Measurements from ENCODE around the gene FAAP20. TPM values are rescaled to one million over a fixed set of nuclear protein-coding genes. Genes with fewer than 3 reads are reported as not detected.

Gene FAAP20
- total and polyA plus RNA-seq, 4 donors, result 49.0 to 124 (median 60.5) TPM

DNA sequence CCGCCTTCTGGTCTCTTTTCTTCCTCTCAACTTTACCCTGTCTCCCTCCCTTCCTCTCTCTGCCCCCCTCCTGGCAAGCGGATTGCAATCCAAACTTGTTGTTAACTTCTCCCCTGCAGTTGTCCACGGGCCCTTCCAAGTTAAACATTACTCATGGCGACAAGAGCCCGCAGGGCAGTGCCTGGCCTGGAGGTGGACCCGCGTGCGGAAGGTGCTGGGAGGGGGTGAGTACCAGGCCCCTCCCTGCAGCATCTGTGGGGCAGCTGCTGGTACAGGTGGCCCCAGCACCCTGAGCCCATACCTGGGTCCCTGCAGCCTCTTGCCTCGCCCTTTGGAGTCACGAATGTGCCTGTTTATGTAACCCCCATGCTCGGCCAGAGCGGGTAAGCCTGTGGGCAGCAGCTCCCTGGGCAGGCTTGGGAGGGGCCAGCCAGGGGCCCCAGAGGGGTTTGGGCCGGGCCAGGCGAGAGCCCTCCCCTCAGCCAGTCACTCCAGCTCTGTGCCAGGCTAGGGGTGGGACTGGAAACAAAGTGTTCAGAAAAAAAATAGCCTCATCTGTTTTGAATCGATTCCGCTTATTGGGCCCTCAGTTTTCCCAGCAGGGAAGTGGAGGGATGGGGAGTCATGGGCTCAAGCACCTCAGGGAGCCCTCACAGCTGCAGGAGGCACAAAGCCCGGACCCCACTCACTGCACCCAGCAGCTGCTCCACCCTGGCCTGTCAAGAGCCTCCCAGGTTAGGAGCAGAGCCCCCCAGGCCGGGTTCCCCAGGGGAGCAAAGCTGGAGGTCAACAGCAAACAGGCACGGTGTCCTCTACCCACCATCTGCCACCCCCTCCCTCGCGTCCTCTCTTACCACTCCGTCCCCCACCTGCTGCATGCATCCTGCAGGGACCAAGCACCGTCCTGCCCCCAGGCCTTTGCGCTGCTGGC lies 14.0 kb upstream of the FAAP20 start:
- Histone ChIP-seq H3K4me1 (ENCODE audit: control insufficient read depth in 1 of 2, insufficient read depth in 2 of 2, low read length in 2 of 2) (peaks cover 0 to 2% of the 10 kb centered on the region in 2 donors), H3K4me3 (ENCODE audit: low read length in 2 of 2) (no peak overlapping the region), H3K27me3 (ENCODE audit: control insufficient read depth in 1 of 2, insufficient read depth in 2 of 2, low read length in 1 of 2) (no peaks in the 10 kb centered on the region), H3K36me3 (ENCODE audit: control insufficient read depth in 1 of 2, insufficient read depth in 2 of 2, low read length in 1 of 2) (no peaks in the 10 kb centered on the region), H3K27ac (ENCODE audit: low read depth in 1 of 2, low read length in 2 of 2) (peak overlapping the region; percentile 79 to 97), H3K9me3 (ENCODE audit: control insufficient read depth, low read length) (no peaks in the 10 kb centered on the region)
- ATAC-seq (ENCODE audit: low FRiP score) (peak; percentile 57), DNase-seq (peak; percentile 94)
- 6 to 11% methylated on average over 24 of the region's 24 CpGs for WGBS, 2 donors
- intact Hi-C loops (cut with DNase I), result loop anchor here in 1 of 2 donors (5.0 kb wide), 1 partner anchor 34 kb away; no protein-coding TSS in a partner anchor

DNA sequence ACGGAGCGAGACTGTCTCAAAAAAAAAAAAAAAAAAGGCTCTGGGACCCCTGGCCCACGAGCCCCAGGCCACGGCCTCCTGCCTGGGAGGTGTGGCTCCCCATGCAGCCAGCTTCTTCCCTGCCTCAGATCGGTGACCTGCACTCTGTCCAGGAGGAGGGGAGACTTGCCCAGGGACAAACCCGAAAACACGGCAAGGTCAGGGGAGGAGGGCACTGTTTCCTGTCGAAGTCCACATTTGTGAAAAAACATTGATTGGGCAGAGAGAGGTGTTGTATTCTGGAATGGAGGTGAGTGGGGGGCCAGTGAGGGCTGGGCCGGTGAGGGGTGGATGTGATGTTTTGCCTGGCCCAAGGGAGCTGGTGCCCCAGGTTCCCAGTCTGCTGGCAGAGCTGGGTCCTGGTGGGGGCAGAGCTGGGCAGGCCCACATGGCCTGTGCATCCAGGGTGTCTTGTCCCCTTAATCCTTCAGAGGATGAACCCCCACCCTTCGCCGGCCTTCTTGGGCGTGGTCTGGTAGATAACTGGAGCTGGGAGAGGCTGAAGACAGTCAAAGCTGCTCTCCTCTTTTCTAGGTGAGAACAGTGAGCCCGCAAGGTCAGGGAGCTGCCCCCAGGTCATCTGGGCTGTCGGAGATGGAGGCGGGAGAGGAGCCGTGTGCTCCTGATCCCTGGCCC lies 12.4 kb upstream of the FAAP20 start:
- H3K36me3 ChIP-seq (ENCODE audit: control insufficient read depth in 1 of 2, insufficient read depth in 2 of 2, low read length in 1 of 2), result no peaks in the 10 kb centered on the region
- no peaks in the 10 kb centered on the region for H3K4me1 ChIP-seq (ENCODE audit: control insufficient read depth in 1 of 2, insufficient read depth in 2 of 2, low read length in 2 of 2)
- no peak overlapping the region for H3K4me3 ChIP-seq (ENCODE audit: low read length in 2 of 2)
- peak overlapping the region; percentile 47 to 95 for H3K27ac ChIP-seq (ENCODE audit: low read depth in 1 of 2, low read length in 2 of 2)
- H3K9me3 ChIP-seq (ENCODE audit: control insufficient read depth, low read length), result no peaks in the 10 kb centered on the region
- H3K27me3 ChIP-seq (ENCODE audit: control insufficient read depth in 1 of 2, insufficient read depth in 2 of 2, low read length in 1 of 2), result no peaks in the 10 kb centered on the region
- intact Hi-C loops (cut with DNase I), result loop anchor here in 1 of 2 donors (5.0 kb wide), 1 partner anchor 35 kb away; no protein-coding TSS in a partner anchor
- DNase-seq (peak in 1 of 2 donors; percentile 55), ATAC-seq (ENCODE audit: low FRiP score) (no peak)
- WGBS, 2 donors, result 48 to 49% methylated on average over 16 of the region's 16 CpGs

DNA sequence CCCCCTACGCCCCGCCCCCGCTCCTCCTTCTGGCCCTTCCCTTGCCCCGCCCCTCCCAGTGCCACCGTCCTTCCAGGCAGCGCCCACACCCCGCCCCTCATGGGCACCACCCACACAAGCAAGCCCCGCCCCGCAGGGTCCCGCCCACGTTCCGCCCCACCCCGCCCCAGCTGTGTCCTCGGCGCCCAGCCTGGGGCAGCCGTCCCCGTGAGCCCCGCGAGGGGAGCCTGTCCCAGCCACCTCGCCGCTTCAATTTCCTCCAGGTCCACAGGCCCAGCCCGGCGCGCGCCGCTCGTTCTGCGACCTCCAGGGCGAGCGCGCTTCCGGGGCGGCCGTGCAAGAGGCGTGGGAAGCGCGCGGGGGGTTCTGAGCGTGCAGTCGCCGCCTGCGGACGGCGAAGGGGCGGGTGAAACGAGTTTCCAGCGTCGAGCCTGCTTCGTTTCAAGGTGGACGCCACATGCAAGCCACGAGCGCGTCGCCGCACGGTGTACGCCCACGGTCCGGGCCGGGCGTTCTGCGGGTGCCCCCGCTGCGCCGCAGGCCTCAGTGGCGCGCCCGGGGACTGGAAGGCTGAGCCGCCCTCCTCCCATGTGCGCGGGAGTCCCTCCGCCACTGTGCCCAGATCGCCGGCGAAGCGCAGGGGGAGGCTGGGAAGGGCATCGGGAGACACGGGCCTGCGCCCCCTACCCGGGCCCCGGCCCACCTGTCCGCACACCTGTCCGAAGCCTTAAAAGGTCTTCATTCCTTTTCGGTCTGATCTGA lies 10.8 kb upstream of the FAAP20 start:
- H3K4me3 ChIP-seq (ENCODE audit: low read length in 2 of 2), result no peak overlapping the region
- no peaks in the 10 kb centered on the region for H3K4me1 ChIP-seq (ENCODE audit: control insufficient read depth in 1 of 2, insufficient read depth in 2 of 2, low read length in 2 of 2)
- H3K9me3 ChIP-seq (ENCODE audit: control insufficient read depth, low read length), result no peaks in the 10 kb centered on the region
- intact Hi-C loops (cut with DNase I), result loop anchor here (2.0 to 5.0 kb wide), 2 partner anchors 23 to 37 kb away; partner anchors contain the start of gene SKI (in 1 of the 2)
- WGBS, 2 donors, result 22 to 23% methylated on average over 78 to 84 of the region's 84 CpGs
- H3K27me3 ChIP-seq (ENCODE audit: control insufficient read depth in 1 of 2, insufficient read depth in 2 of 2, low read length in 1 of 2), result no peaks in the 10 kb centered on the region
- DNase-seq, result peak; percentile 98 to 99
- no peaks in the 10 kb centered on the region for H3K36me3 ChIP-seq (ENCODE audit: control insufficient read depth in 1 of 2, insufficient read depth in 2 of 2, low read length in 1 of 2)
- peak overlapping the region; percentile 58 to 88 for H3K27ac ChIP-seq (ENCODE audit: low read depth in 1 of 2, low read length in 2 of 2)
- peak; percentile 81 for ATAC-seq (ENCODE audit: low FRiP score)

DNA sequence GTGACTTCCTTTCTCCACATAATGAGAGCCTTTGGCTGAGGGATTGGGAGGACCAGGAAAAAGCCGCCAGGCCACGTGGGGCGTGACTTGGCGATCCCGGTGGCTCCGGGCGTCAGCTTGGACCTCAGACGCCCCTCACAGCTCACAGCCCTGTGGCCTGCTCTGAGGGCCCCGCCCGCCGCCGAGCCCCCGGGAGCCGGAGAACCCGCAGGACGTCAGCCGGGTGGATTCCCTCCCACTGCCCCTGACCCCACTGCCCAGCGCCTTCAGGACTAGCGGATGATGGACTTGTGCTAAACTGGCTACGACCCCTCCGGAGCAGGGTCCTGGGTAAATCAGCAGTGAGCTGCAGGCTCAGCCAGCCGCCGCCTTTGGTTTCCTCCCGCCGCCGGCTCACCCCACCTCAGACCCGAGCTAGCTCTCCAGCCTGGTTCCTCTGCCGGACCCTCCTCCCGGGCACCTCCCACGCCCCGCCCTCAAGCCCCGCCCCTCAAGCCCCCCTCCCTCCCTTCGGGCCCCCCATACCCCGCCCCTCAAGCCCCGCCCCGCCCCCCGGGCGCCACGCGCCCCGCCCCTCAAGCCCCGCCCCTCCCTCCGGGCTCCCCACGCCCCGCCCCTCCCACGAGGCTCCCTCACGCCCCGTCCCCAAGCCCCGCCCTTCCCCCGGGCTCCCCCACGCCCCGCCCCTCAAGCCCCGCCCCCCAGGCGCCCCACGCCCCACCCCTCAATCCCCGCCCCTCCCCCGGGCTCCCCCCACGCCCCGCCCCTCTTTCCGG lies 10.0 kb upstream of the FAAP20 start:
- intact Hi-C loops (cut with DNase I), result loop anchor here (2.0 to 5.0 kb wide), 2 partner anchors 24 to 38 kb away; partner anchors contain the start of gene SKI (in 1 of the 2)
- H3K27ac ChIP-seq (ENCODE audit: low read depth in 1 of 2, low read length in 2 of 2), result peak overlapping the region; percentile 6 to 89
- no peak overlapping the region for H3K4me3 ChIP-seq (ENCODE audit: low read length in 2 of 2)
- DNase-seq (peak; percentile 93 to 96), ATAC-seq (ENCODE audit: low FRiP score) (peak; percentile 70)
- no peaks in the 10 kb centered on the region for H3K4me1 ChIP-seq (ENCODE audit: control insufficient read depth in 1 of 2, insufficient read depth in 2 of 2, low read length in 2 of 2)
- no peaks in the 10 kb centered on the region for H3K9me3 ChIP-seq (ENCODE audit: control insufficient read depth, low read length)
- no peaks in the 10 kb centered on the region for H3K36me3 ChIP-seq (ENCODE audit: control insufficient read depth in 1 of 2, insufficient read depth in 2 of 2, low read length in 1 of 2)
- no peaks in the 10 kb centered on the region for H3K27me3 ChIP-seq (ENCODE audit: control insufficient read depth in 1 of 2, insufficient read depth in 2 of 2, low read length in 1 of 2)
- WGBS, 2 donors, result 1 to 2% methylated on average over 19 to 59 of the region's 60 CpGs

DNA sequence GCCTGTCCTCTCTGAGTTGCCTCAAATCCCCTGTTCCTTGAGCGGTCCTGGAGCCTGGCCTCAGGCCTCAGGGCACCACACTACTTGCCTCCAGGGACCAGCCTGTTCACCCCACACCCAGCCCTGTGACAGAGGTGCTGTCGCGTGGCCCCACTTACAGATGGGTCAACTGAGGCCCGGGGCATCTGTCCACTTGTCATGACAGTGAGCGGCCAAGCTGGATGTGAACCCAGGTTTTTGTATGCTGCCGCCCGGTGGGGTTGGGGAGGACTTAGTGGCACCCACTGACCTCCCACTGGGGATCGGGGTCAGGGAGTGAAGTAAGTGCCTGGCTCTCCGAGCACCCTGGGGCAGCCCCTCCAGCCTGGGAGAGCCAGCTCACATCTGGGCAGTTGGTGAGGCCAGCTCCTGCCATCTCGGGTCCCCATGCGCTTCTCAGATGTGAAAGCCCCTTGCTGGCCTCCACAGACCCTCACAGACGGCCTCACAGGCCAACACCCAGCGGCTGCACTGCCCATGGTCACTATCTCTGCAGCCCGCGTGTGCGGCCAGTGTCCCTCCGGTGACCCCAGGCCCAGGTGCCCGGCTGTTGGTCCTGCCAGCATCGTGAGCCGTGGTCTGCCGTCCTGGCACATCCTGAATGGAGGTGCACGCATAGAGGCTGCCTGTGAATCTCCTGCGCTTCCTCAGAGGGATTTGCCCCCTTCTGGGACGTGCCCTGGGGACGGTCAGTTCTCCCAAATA lies 9.3 kb upstream of the FAAP20 start:
- no peak for ATAC-seq (ENCODE audit: low FRiP score)
- intact Hi-C loops (cut with DNase I), result loop anchor here in 1 of 2 donors (2.0 kb wide), 1 partner anchor 25 kb away; the partner anchor contains the start of gene SKI

DNA sequence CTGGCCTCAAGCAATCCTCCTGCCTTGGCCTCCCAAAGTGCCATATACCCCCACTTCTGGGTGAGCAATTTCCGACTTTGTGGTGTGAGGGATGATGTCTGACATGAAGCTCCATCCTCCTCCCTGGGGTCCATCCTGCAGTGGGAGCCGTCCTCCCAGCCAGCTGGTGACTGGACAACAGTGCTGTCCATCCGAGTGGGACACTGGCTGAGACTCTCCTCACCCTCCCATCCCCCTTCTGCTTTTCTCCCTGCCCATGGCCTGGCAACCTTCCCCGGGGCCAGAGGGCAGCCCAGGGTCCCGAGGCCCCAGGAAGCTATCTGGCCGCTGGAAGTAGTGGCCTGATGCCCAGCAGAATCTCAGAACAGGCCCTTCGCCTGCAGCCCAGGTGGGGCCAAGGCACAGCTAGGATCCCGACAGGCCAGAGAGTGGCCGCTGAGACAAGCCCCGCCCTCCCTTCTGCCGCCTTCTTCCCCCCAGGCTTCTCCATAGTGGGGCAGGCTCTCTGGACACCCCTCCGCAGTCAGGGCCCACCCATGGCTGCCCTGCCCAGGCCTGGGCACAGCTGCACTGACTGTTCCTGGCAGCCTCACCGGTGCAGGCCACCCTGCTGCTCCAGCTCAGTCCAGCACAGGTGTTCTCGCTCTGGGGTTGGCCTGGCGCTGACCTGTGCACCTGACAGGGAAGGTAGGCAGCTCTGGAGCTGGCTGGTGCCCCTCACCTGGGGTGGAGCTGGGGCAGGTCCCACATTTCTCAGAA lies 8.4 kb upstream of the FAAP20 start:
- peak in 1 of 2 donors; percentile 77 for DNase-seq
- H3K27me3 ChIP-seq (ENCODE audit: control insufficient read depth in 1 of 2, insufficient read depth in 2 of 2, low read length in 1 of 2), result no peaks in the 10 kb centered on the region
- intact Hi-C loops (cut with DNase I), result no loop called here
- no peaks in the 10 kb centered on the region for H3K36me3 ChIP-seq (ENCODE audit: control insufficient read depth in 1 of 2, insufficient read depth in 2 of 2, low read length in 1 of 2)
- no peaks in the 10 kb centered on the region for H3K9me3 ChIP-seq (ENCODE audit: control insufficient read depth, low read length)
- no peak overlapping the region for H3K27ac ChIP-seq (ENCODE audit: low read depth in 1 of 2, low read length in 2 of 2)
- no peak for ATAC-seq (ENCODE audit: low FRiP score)
- no peak overlapping the region for H3K4me3 ChIP-seq (ENCODE audit: low read length in 2 of 2)
- WGBS, 2 donors, result 85 to 89% methylated on average over 13 to 15 of the region's 15 CpGs
- H3K4me1 ChIP-seq (ENCODE audit: control insufficient read depth in 1 of 2, insufficient read depth in 2 of 2, low read length in 2 of 2), result no peaks in the 10 kb centered on the region

More for the DNA sequence above, 9.3 kb upstream of the FAAP20 start:
- 50 to 52% methylated on average over 25 of the region's 25 CpGs for WGBS, 2 donors
- Histone ChIP-seq H3K27me3 (ENCODE audit: control insufficient read depth in 1 of 2, insufficient read depth in 2 of 2, low read length in 1 of 2) (no peaks in the 10 kb centered on the region), H3K4me1 (ENCODE audit: control insufficient read depth in 1 of 2, insufficient read depth in 2 of 2, low read length in 2 of 2) (no peaks in the 10 kb centered on the region), H3K4me3 (ENCODE audit: low read length in 2 of 2) (no peak overlapping the region), H3K36me3 (ENCODE audit: control insufficient read depth in 1 of 2, insufficient read depth in 2 of 2, low read length in 1 of 2) (no peaks in the 10 kb centered on the region), H3K27ac (ENCODE audit: low read depth in 1 of 2, low read length in 2 of 2) (peak overlapping the region; percentile 6 to 89), H3K9me3 (ENCODE audit: control insufficient read depth, low read length) (no peaks in the 10 kb centered on the region)
- peak; percentile 71 to 77 for DNase-seq

DNA sequence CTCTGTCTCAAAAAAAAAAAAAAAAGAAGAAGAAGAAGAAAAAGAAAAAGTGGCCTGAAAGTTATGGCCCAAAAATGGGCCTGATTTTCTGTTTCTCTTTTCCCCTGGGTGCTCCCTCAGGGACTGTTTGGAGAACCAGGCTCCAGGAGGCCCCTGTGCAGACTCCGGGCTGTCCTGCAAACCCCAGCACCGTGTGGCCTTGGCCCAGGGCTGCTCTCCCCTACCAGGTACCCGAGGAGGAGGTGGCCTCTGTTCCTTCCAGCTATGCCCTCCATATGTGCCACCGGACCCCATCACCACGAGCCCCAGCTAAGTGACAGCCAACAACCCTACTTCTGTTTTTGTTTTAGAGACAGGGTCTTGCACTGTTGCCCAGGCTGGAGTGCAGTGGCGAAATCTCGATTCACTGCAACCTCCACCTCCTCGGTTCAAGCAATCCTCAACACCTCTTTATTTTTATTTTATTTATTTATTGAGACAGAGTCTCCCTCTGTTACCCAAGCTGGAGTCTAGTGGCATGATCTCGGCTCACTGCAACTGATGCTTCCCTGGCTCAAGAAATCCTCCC lies 7.5 kb upstream of the FAAP20 start:
- H3K27ac ChIP-seq (ENCODE audit: low read depth in 1 of 2, low read length in 2 of 2), result no peak overlapping the region
- no peaks in the 10 kb centered on the region for H3K36me3 ChIP-seq (ENCODE audit: control insufficient read depth in 1 of 2, insufficient read depth in 2 of 2, low read length in 1 of 2)
- H3K9me3 ChIP-seq (ENCODE audit: control insufficient read depth, low read length), result no peaks in the 10 kb centered on the region
- H3K27me3 ChIP-seq (ENCODE audit: control insufficient read depth in 1 of 2, insufficient read depth in 2 of 2, low read length in 1 of 2), result no peaks in the 10 kb centered on the region
- ATAC-seq (ENCODE audit: low FRiP score) (no peak), DNase-seq (no peak)
- WGBS, 2 donors, result 85 to 92% methylated on average over 9 of the region's 9 CpGs
- H3K4me1 ChIP-seq (ENCODE audit: control insufficient read depth in 1 of 2, insufficient read depth in 2 of 2, low read length in 2 of 2), result no peaks in the 10 kb centered on the region
- intact Hi-C loops (cut with DNase I), result no loop called here
- no peak overlapping the region for H3K4me3 ChIP-seq (ENCODE audit: low read length in 2 of 2)
